Muscle layer of duodenum (tissue), 2 donors: ENCODE results near the gene SPRING1.
A peak's percentile ranks its signal among the peaks of the same experiment; 100 is the strongest.

Experiments used
- H3K27ac ChIP-seq: one replicate; pipeline ENCODE4 v1.7.0; 2013; ENCODE audit warnings: mild to moderate bottlenecking, low read length
- H3K27me3 ChIP-seq: one replicate; pipeline ENCODE4 v1.7.0; 2013; ENCODE audit warnings: low read depth, mild to moderate bottlenecking, control low read depth, low read length
- H3K36me3 ChIP-seq, 2 donors: one replicate each; pipeline ENCODE4 v1.7.0; 2013; ENCODE audit warnings: low read length in 2 of 2, control low read depth in 1 of 2, mild to moderate bottlenecking in 1 of 2; ENCODE audit not compliant: insufficient read depth in 2 of 2, control insufficient read depth in 1 of 2
- H3K4me1 ChIP-seq, 2 donors: one replicate each; pipeline ENCODE4 v1.7.0; 2013; ENCODE audit warnings: low read length in 2 of 2, mild to moderate bottlenecking in 2 of 2, control low read depth in 1 of 2, moderate library complexity in 1 of 2; ENCODE audit not compliant: insufficient read depth in 2 of 2, control insufficient read depth in 1 of 2
- H3K4me3 ChIP-seq, 2 donors: one replicate each; pipeline ENCODE4 v1.7.0; 2013; ENCODE audit warnings: low read length in 2 of 2, low read depth in 1 of 2, mild to moderate bottlenecking in 1 of 2
- H3K9me3 ChIP-seq, 2 donors: one replicate each; pipeline ENCODE4 v1.7.0; 2013; ENCODE audit warnings: low read length in 2 of 2, control low read depth in 1 of 2, mild to moderate bottlenecking in 1 of 2; ENCODE audit not compliant: control insufficient read depth in 1 of 2
- donor health status: healthy.

SPRING1 gene

GRCh38 chr12:116703214-116703795 is 34.6 kb downstream of the SPRING1 start:
- peaks cover 0 to under 1% of the 10 kb centered on the region in 2 donors for H3K4me1 ChIP-seq
- no peaks in the 10 kb centered on the region for H3K9me3 ChIP-seq
- H3K36me3 ChIP-seq: no peaks in the 10 kb centered on the region
- no peak overlapping the region for H3K27ac ChIP-seq
- no peak overlapping the region for H3K4me3 ChIP-seq
- H3K27me3 ChIP-seq: no peaks in the 10 kb centered on the region

- Histone ChIP-seq H3K4me1 (no peaks in the 10 kb centered on the region), H3K27me3 (no peaks in the 10 kb centered on the region), H3K4me3 (no peak overlapping the region), H3K9me3 (no peaks in the 10 kb centered on the region), H3K27ac (no peak overlapping the region), H3K36me3 (no peaks in the 10 kb centered on the region)
Measured at GRCh38 chr12:116701432-116701831, 36.4 kb downstream of the SPRING1 start.

GRCh38 chr12:116700066-116700465 is 37.8 kb downstream of the SPRING1 start:
- Histone ChIP-seq H3K27me3 (no peaks in the 10 kb centered on the region), H3K4me3 (no peak overlapping the region), H3K4me1 (no peaks in the 10 kb centered on the region), H3K36me3 (no peaks in the 10 kb centered on the region), H3K27ac (no peak overlapping the region), H3K9me3 (no peaks in the 10 kb centered on the region)

- H3K4me1 ChIP-seq: peaks cover 0 to 3% of the 10 kb centered on the region in 2 donors
- no peak overlapping the region for H3K27ac ChIP-seq
- H3K27me3 ChIP-seq: peaks cover 9% of the 10 kb centered on the region
- no peak overlapping the region for H3K4me3 ChIP-seq
- no peaks in the 10 kb centered on the region for H3K36me3 ChIP-seq
- H3K9me3 ChIP-seq: no peaks in the 10 kb centered on the region
Measured at GRCh38 chr12:116698554-116699075, 39.3 kb downstream of the SPRING1 start.

GRCh38 chr12:116698116-116698515 is 39.8 kb downstream of the SPRING1 start:
- no peaks in the 10 kb centered on the region for H3K9me3 ChIP-seq
- no peak overlapping the region for H3K4me3 ChIP-seq
- H3K27ac ChIP-seq: no peak overlapping the region
- peaks cover 14% of the 10 kb centered on the region for H3K27me3 ChIP-seq
- peaks cover 3 to 8% of the 10 kb centered on the region in 2 donors for H3K4me1 ChIP-seq
- no peaks in the 10 kb centered on the region for H3K36me3 ChIP-seq

- Histone ChIP-seq H3K27me3 (peaks cover 14% of the 10 kb centered on the region), H3K4me3 (no peak overlapping the region), H3K4me1 (peaks cover 3 to 11% of the 10 kb centered on the region in 2 donors), H3K27ac (no peak overlapping the region), H3K9me3 (no peaks in the 10 kb centered on the region), H3K36me3 (no peaks in the 10 kb centered on the region)
Measured at GRCh38 chr12:116697716-116698115, 40.2 kb downstream of the SPRING1 start.

GRCh38 chr12:116697305-116697704 is 40.6 kb downstream of the SPRING1 start:
- Histone ChIP-seq H3K27me3 (peaks cover 14% of the 10 kb centered on the region), H3K4me1 (peaks cover 3 to 11% of the 10 kb centered on the region in 2 donors), H3K9me3 (no peaks in the 10 kb centered on the region), H3K27ac (no peak overlapping the region), H3K4me3 (no peak overlapping the region), H3K36me3 (no peaks in the 10 kb centered on the region)

- Histone ChIP-seq H3K4me1 (peaks cover 3 to 11% of the 10 kb centered on the region in 2 donors), H3K27ac (no peak overlapping the region), H3K4me3 (no peak overlapping the region), H3K36me3 (no peaks in the 10 kb centered on the region), H3K9me3 (no peaks in the 10 kb centered on the region), H3K27me3 (peaks cover 14% of the 10 kb centered on the region)
Measured at GRCh38 chr12:116695464-116695725, 42.5 kb downstream of the SPRING1 start.

GRCh38 chr12:116694653-116695463 is 43.0 kb downstream of the SPRING1 start:
- H3K9me3 ChIP-seq: no peaks in the 10 kb centered on the region
- no peak overlapping the region for H3K4me3 ChIP-seq
- H3K27ac ChIP-seq: no peak overlapping the region
- H3K27me3 ChIP-seq: peaks cover 14% of the 10 kb centered on the region
- no peaks in the 10 kb centered on the region for H3K36me3 ChIP-seq
- peaks cover 3 to 11% of the 10 kb centered on the region in 2 donors for H3K4me1 ChIP-seq

GRCh38 chr12:116693286-116694227 is 44.3 kb downstream of the SPRING1 start:
- H3K4me3 ChIP-seq: peak overlapping the region in 1 of 2 donors; percentile 48
- H3K4me1 ChIP-seq: peaks cover 3 to 11% of the 10 kb centered on the region in 2 donors
- no peaks in the 10 kb centered on the region for H3K36me3 ChIP-seq
- no peaks in the 10 kb centered on the region for H3K9me3 ChIP-seq
- H3K27ac ChIP-seq: no peak overlapping the region
- H3K27me3 ChIP-seq: peaks cover 14% of the 10 kb centered on the region

GRCh38 chr12:116692605-116693004 is 45.3 kb downstream of the SPRING1 start:
- peaks cover 3 to 11% of the 10 kb centered on the region in 2 donors for H3K4me1 ChIP-seq
- H3K36me3 ChIP-seq: no peaks in the 10 kb centered on the region
- no peaks in the 10 kb centered on the region for H3K9me3 ChIP-seq
- H3K4me3 ChIP-seq: no peak overlapping the region
- H3K27me3 ChIP-seq: peaks cover 14% of the 10 kb centered on the region
- H3K27ac ChIP-seq: no peak overlapping the region
